Endothelial cell of umbilical vein (primary cell): Measurements from ENCODE around the gene DPF3. TPM values are rescaled to one million over a fixed set of nuclear protein-coding genes. Genes with fewer than 3 reads are reported as not detected.

ENCODE experiments used
- BruUV-seq: library from RNA; stranded (reverse); fragments of 400-500 nt; replicated peaks from 2 replicates; lab custom pipeline; 2021; lab: Mats Ljungman, UMichigan
- CTCF ChIA-PET: fragments of 300-600, 350-600 bp; sonication (Branson Sonifier 250); formaldehyde crosslinking; loops from one replicate; lab custom pipeline; 2021; ENCODE audit warnings: antibody characterized with exemption, inconsistent platforms; lab: Charles Lee
- POLR2A ChIA-PET: fragments of 300-600, 350-600 bp; sonication (Branson Sonifier 250); formaldehyde crosslinking; loops from one replicate; lab custom pipeline; 2021; ENCODE audit warnings: antibody characterized with exemption, inconsistent platforms; lab: Charles Lee
- DNase-seq: peaks from one replicate; pipeline ENCODE4 v3.0.0-alpha.2; 2011; ENCODE audit warnings: low read depth, low spot score
- FAIRE-seq: peaks from 2 replicates; lab custom pipeline; 2011; peaks lifted over from hg19 to GRCh38; lab: Jason Lieb, UNC
- H2AFZ ChIP-seq: 2 replicates; pipeline ENCODE4 v1.6.0; 2012; ENCODE audit warnings: low read depth, low read length, control low read depth, inconsistent platforms
- H3K27ac ChIP-seq: 2 replicates; pipeline ENCODE4 v1.5.1; 2011; ENCODE audit warnings: low read depth, mild to moderate bottlenecking, control low read depth, low read length, moderate library complexity; ENCODE audit not compliant: insufficient read depth
- H3K27me3 ChIP-seq, 2 experiments: 2 replicates each; pipeline versions ENCODE4 v1.6.0 to v1.6.1; 2011; ENCODE audit warnings: low read length in 2 of 2, mixed read lengths in 1 of 2; ENCODE audit not compliant: control insufficient read depth in 2 of 2, insufficient read depth in 2 of 2
- H3K36me3 ChIP-seq, 2 experiments: 2 replicates in 1 of 2; 3 replicates in 1 of 2; pipeline ENCODE4 v1.5.1; 2011; ENCODE audit warnings: low read length in 2 of 2, mild to moderate bottlenecking in 1 of 2, moderate library complexity in 1 of 2; ENCODE audit not compliant: control insufficient read depth in 2 of 2, insufficient read depth in 2 of 2; ENCODE audit errors: extremely low read depth in 1 of 2
- H3K4me1 ChIP-seq: 3 replicates; pipeline ENCODE4 v1.5.1; 2011; ENCODE audit warnings: mild to moderate bottlenecking, low read length; ENCODE audit not compliant: control insufficient read depth, insufficient read depth; ENCODE audit errors: extremely low read depth
- H3K4me2 ChIP-seq: 2 replicates; pipeline ENCODE4 v1.6.1; 2011; ENCODE audit warnings: low read length, control low read depth, mixed read lengths; ENCODE audit not compliant: insufficient read depth
- H3K4me3 ChIP-seq, 3 experiments: fragments of 200-600 bp in 1 of 3; sonication (generic), shearing (Covaris generic) in 1 of 3; replicated peaks in 1 of 3; 2 replicates each; pipeline ENCODE4 v1.5.1; 2011 to 2016; ENCODE audit warnings: control low read depth in 3 of 3, low read length in 3 of 3, mild to moderate bottlenecking in 2 of 3, inconsistent platforms in 1 of 3, low read depth in 1 of 3, moderate library complexity in 1 of 3; ENCODE audit not compliant: insufficient read depth in 1 of 3
- H3K79me2 ChIP-seq: 2 replicates; pipeline ENCODE4 v1.6.0; 2012; ENCODE audit warnings: low read length, inconsistent platforms; ENCODE audit not compliant: control insufficient read depth, insufficient read depth
- H3K9ac ChIP-seq: replicated peaks from 2 replicates; pipeline ENCODE3; 2011; ENCODE audit warnings: low read length, control low read depth; ENCODE audit not compliant: insufficient read depth; ENCODE audit errors: extremely low read depth
- H3K9me1 ChIP-seq: replicated peaks from 3 replicates; pipeline ENCODE4 v1.6.0; 2011; ENCODE audit warnings: mild to moderate bottlenecking, low read length; ENCODE audit not compliant: control insufficient read depth, insufficient read depth; ENCODE audit errors: extremely low read depth
- H3K9me3 ChIP-seq: replicated peaks from 2 replicates; pipeline ENCODE4 v1.5.1; 2012; ENCODE audit warnings: low read length, inconsistent platforms; ENCODE audit not compliant: control insufficient read depth, insufficient read depth
- H4K20me1 ChIP-seq: replicated peaks from 2 replicates; pipeline ENCODE3; 2011; ENCODE audit warnings: mild to moderate bottlenecking, low read length; ENCODE audit not compliant: control insufficient read depth, insufficient read depth; ENCODE audit errors: extremely low read depth
- EZH2 ChIP-seq: IDR thresholded peaks from 2 replicates; pipeline ENCODE4 v1.6.1; 2012; ENCODE audit warnings: borderline replicate concordance, low read depth, mild to moderate bottlenecking, moderate library complexity, low read length, inconsistent platforms; ENCODE audit not compliant: severe bottlenecking
- FOS ChIP-seq: IDR thresholded peaks from 2 replicates; pipeline ENCODE4 v1.6.1; 2011; ENCODE audit warnings: mild to moderate bottlenecking, low read length, moderate library complexity, borderline replicate concordance; ENCODE audit not compliant: insufficient read depth
- GATA2 ChIP-seq: IDR thresholded peaks from 2 replicates; pipeline ENCODE4 v1.7.0; 2011; ENCODE audit warnings: low read depth, mild to moderate bottlenecking, moderate library complexity, mixed read lengths, low read length; ENCODE audit not compliant: insufficient read length, insufficient read depth
- JUN ChIP-seq: IDR thresholded peaks from 2 replicates; pipeline ENCODE4 v1.6.1; 2011; ENCODE audit warnings: borderline replicate concordance, low read depth; ENCODE audit not compliant: insufficient read length, insufficient read depth
- MYC ChIP-seq: IDR thresholded peaks from one replicate; pipeline ENCODE4 v1.6.1; 2011; ENCODE audit warnings: mild to moderate bottlenecking, low read depth, low read length
- POLR2A ChIP-seq: IDR thresholded peaks from 2 replicates; pipeline ENCODE4 v1.6.1; 2012; ENCODE audit warnings: low read depth, mild to moderate bottlenecking, control low read depth, low read length
- POLR2AphosphoS5 ChIP-seq: IDR thresholded peaks from 2 replicates; pipeline ENCODE4 v1.6.1; 2012; ENCODE audit warnings: low read depth, mild to moderate bottlenecking, control low read depth, low read length, moderate library complexity; ENCODE audit not compliant: insufficient read depth
- dilution Hi-C: fragments of 300-500 bp; cut with MboI; formaldehyde crosslinking; loops from one replicate; pipeline ENCODE4 v1.15.0; 2019; ENCODE audit warnings: low sequenced_read_pairs; ENCODE audit not compliant: extremely low pct_ligation_motif_present
- intact Hi-C: fragments of 100-400 bp; cut with micrococcal nuclease; formaldehyde crosslinking; loops from one replicate; pipeline ENCODE4 v1.10.0; 2022
- polyA plus RNA-seq, 4 experiments: library from polyadenylated mRNA; depleted of rRNA in 3 of 4; stranded (reverse) in 3 of 4; unstranded in 1 of 4; fragments of >200 nt; gene quantifications; 2 replicates each; pipeline versions ENCODE4 v1.2.1 to v1.2.3, GENCODE V29; 2011 to 2012; ENCODE audit warnings: missing spikeins in 1 of 4
- total RNA-seq: library from RNA; stranded (reverse); gene quantifications from 2 replicates; pipeline ENCODE4 v1.2.3, GENCODE V29; 2021
- TF ChIP-seq, protein P1 (sequence below), 2 donors: IDR thresholded peaks; 1 replicate in 1 of 2; 2 replicates in 1 of 2; pipeline ENCODE4 v1.5.1; 2011; ENCODE audit warnings: low read length in 2 of 2, mild to moderate bottlenecking in 2 of 2, moderate library complexity in 2 of 2, control low read depth in 1 of 2, inconsistent platforms in 1 of 2, low read depth in 1 of 2; ENCODE audit not compliant: insufficient read depth in 1 of 2; ENCODE audit errors: extremely low read depth in 1 of 2
- TF ChIP-seq, protein P2 (sequence below): IDR thresholded peaks from 2 replicates; pipeline ENCODE4 v1.6.1; 2011; ENCODE audit not compliant: insufficient read depth, insufficient read length

Gene DPF3
- total and polyA plus RNA-seq, 2 donors (not counting 3 experiments of a cell fraction or from before 2014, with no cell fraction given) = 2.4 to 3.5 TPM

DNA sequence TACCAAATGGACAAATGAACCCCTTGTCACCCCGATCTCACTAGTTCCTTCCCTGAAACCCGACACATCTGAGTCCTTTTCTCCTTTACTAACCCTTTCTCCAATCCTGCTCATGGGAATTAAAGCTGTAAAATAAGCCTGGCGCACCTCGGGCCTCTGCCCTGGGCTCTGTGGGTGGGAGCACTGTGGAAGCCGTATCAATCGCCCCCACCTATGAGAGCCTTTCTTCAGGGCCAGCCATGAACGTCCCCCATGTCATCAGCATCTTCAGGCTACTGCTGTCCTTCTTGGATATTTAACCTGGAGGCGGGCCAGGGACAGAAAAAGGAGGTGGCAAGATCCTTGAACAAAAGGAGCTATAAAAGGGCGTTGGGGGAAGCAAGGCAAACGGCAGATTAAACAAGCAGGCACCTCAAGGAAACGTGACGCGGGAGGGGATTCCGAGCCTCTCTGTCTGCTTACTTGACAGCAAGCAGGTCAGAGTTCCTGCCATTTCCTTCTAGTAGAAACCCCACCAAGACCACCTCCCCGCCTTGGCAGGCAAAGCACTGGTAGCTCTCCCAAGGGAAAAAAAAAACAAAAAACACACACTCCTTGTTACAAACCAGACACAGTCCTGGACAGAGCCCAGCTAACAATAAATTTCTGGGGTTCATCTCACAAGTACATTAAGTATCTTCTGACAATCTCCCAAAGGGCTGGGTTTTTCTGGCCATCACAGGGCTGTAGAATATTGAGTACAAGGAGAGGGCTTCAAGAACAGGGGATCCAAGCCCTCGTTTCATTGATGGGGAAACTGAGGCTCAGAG, 62.9 kb downstream of the DPF3 start:
- no peaks in the 10 kb centered on the region for H3K9me3 ChIP-seq
- ChIA-PET CTCF (interaction anchor here (0.7 to 1.6 kb wide), 6 partner anchors 13 to 317 kb away, joined by 3 to 6 read pairs (median 3); partner anchors contain the start of gene DPF3), POLR2A (no interaction called here)
- BruUV-seq = no TSS peak
- peak; percentile 24 for DNase-seq
- H3K27me3 ChIP-seq = no peaks in the 10 kb centered on the region
- H3K4me1 ChIP-seq = peaks cover 3% of the 10 kb centered on the region
- H3K36me3 ChIP-seq = no peaks in the 10 kb centered on the region
- TF ChIP-seq JUN (no peak), EZH2 (no peak), POLR2A (no peak), FOS (no peak), POLR2AphosphoS5 (no peak), MYC (no peak), GATA2 (no peak)
- TF ChIP-seq, protein P1, sequence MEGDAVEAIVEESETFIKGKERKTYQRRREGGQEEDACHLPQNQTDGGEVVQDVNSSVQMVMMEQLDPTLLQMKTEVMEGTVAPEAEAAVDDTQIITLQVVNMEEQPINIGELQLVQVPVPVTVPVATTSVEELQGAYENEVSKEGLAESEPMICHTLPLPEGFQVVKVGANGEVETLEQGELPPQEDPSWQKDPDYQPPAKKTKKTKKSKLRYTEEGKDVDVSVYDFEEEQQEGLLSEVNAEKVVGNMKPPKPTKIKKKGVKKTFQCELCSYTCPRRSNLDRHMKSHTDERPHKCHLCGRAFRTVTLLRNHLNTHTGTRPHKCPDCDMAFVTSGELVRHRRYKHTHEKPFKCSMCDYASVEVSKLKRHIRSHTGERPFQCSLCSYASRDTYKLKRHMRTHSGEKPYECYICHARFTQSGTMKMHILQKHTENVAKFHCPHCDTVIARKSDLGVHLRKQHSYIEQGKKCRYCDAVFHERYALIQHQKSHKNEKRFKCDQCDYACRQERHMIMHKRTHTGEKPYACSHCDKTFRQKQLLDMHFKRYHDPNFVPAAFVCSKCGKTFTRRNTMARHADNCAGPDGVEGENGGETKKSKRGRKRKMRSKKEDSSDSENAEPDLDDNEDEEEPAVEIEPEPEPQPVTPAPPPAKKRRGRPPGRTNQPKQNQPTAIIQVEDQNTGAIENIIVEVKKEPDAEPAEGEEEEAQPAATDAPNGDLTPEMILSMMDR (IDR thresholded peaks at IDR 0.05; ENCODE audit: extremely low read depth in 1 of 2, insufficient read depth in 1 of 2, low read depth in 1 of 2, low read length in 2 of 2) = no peak
- TF ChIP-seq, protein P2, sequence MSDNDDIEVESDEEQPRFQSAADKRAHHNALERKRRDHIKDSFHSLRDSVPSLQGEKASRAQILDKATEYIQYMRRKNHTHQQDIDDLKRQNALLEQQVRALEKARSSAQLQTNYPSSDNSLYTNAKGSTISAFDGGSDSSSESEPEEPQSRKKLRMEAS = no peak
- no peak for FAIRE-seq
- dilution Hi-C loops = no loop called here
- H3K27ac ChIP-seq = no peak overlapping the region
- no peak overlapping the region for H3K4me3 ChIP-seq
- H2AFZ ChIP-seq = no peak overlapping the region
- no peak overlapping the region for H3K9ac ChIP-seq
- no peaks in the 10 kb centered on the region for H3K9me1 ChIP-seq
- H3K4me2 ChIP-seq = no peak overlapping the region
- intact Hi-C loops = no loop called here
- H4K20me1 ChIP-seq = no peaks in the 10 kb centered on the region
- H3K79me2 ChIP-seq = no peaks in the 10 kb centered on the region
